WTC11 (cell line): ENCODE measurements around the gene OR13C2. TPM values are rescaled to one million over a fixed set of nuclear protein-coding genes. Genes with fewer than 3 reads are reported as not detected.
"Not testable (repeated sequence)": the region's sequence is repeated elsewhere in the genome, so short reads cannot be mapped to it uniquely, and the experiment has no call there.

Experiments used
- ATAC-seq: fragments of 200-7000 bp; cut with Tn5 transposase; 2 replicates; pipeline ENCODE4 v1.10.0; 2021; ENCODE audit warnings: mild to moderate bottlenecking, moderate library complexity
- CTCF ChIA-PET: fragments of 300-600 bp; sonication (Branson Sonifier 250); formaldehyde crosslinking; loops from one replicate; lab custom pipeline; 2021; ENCODE audit warnings: antibody characterized with exemption; lab: Charles Lee
- POLR2A ChIA-PET: fragments of 350-600 bp; sonication (Branson Sonifier 250); formaldehyde crosslinking; loops from one replicate; lab custom pipeline; 2021; ENCODE audit warnings: antibody characterized with exemption; lab: Charles Lee
- DNase-seq: peaks from one replicate; pipeline ENCODE4 v3.0.0; 2021; ENCODE audit warnings: low spot score
- H3K27ac Mint-ChIP-seq: 2 replicates; pipeline ENCODE4 v1.8.0; 2021; ENCODE audit warnings: mixed read lengths
- H3K27me3 Mint-ChIP-seq: 2 replicates; pipeline ENCODE4 v1.8.0; 2021; ENCODE audit warnings: low read depth, mild to moderate bottlenecking, moderate library complexity, mixed read lengths
- H3K36me3 Mint-ChIP-seq: 2 replicates; pipeline ENCODE4 v1.8.0; 2021; ENCODE audit warnings: mixed read lengths
- H3K4me1 Mint-ChIP-seq: 2 replicates; pipeline ENCODE4 v1.8.0; 2022; ENCODE audit warnings: mixed read lengths
- H3K4me3 Mint-ChIP-seq: 2 replicates; pipeline ENCODE4 v1.8.0; 2021; ENCODE audit warnings: mild to moderate bottlenecking, moderate library complexity, mixed read lengths
- H3K9me3 Mint-ChIP-seq: 2 replicates; pipeline ENCODE4 v1.8.0; 2021; ENCODE audit warnings: mixed read lengths
- CREB1 ChIP-seq: sonication (generic); formaldehyde crosslinking; IDR thresholded peaks from 2 replicates; pipeline ENCODE4 v1.8.0; 2023; ENCODE audit warnings: mild to moderate bottlenecking, missing genetic modification reagents
- KAT7 ChIP-seq: sonication (generic); formaldehyde crosslinking; IDR thresholded peaks from 2 replicates; pipeline ENCODE4 v1.8.1; 2023; ENCODE audit warnings: missing genetic modification reagents, mild to moderate bottlenecking, borderline replicate concordance
- SOX15 ChIP-seq: fragments of 250-450 bp; sonication (Bioruptor Pico); IDR thresholded peaks from 2 replicates; pipeline ENCODE4 v1.9.0; 2021; ENCODE audit warnings: mild to moderate bottlenecking
- ZNF317 ChIP-seq: sonication (generic); formaldehyde crosslinking; IDR thresholded peaks from 2 replicates; pipeline ENCODE4 v1.8.1; 2023; ENCODE audit warnings: low read depth, mild to moderate bottlenecking, moderate library complexity, missing genetic modification reagents, borderline replicate concordance
- ZNF396 ChIP-seq: fragments of 250-450 bp; sonication (Bioruptor Pico); IDR thresholded peaks from 2 replicates; pipeline ENCODE4 v1.8.0; 2021; ENCODE audit warnings: mild to moderate bottlenecking, moderate library complexity, borderline replicate concordance
- total RNA-seq: library from RNA; stranded (reverse); gene quantifications from 3 replicates; pipeline ENCODE4 v1.2.3, GENCODE V29; 2021
- TF ChIP-seq, protein P1 (sequence below): sonication (generic); formaldehyde crosslinking; IDR thresholded peaks from 2 replicates; pipeline ENCODE4 v1.8.0; 2023; ENCODE audit warnings: mild to moderate bottlenecking, missing genetic modification reagents
- TF ChIP-seq, protein P2 (sequence below): sonication (generic); formaldehyde crosslinking; IDR thresholded peaks from 2 replicates; pipeline ENCODE4 v1.8.1; 2022; ENCODE audit warnings: mild to moderate bottlenecking, missing genetic modification reagents, moderate library complexity, borderline replicate concordance
- TF ChIP-seq, protein P3 (sequence below): fragments of 250-450 bp; sonication (Bioruptor Pico); IDR thresholded peaks from 2 replicates; pipeline ENCODE4 v1.8.0; 2021; ENCODE audit warnings: mild to moderate bottlenecking
- TF ChIP-seq, protein P4 (sequence below): sonication (generic); formaldehyde crosslinking; IDR thresholded peaks from 2 replicates; pipeline ENCODE4 v1.8.0; 2022; ENCODE audit warnings: mild to moderate bottlenecking, missing genetic modification reagents
- TF ChIP-seq, protein P5 (sequence below): fragments of 250-450 bp; sonication (Bioruptor Pico); IDR thresholded peaks from 2 replicates; pipeline ENCODE4 v1.9.0; 2021; ENCODE audit warnings: mild to moderate bottlenecking
- TF ChIP-seq, protein P6 (sequence below): fragments of 250-450 bp; sonication (Bioruptor Pico); IDR thresholded peaks from 2 replicates; pipeline ENCODE4 v2.1.2; 2022; ENCODE audit warnings: mild to moderate bottlenecking, moderate library complexity

OR13C2 gene
- total RNA-seq, 1 experiment from 2014 or later: not detected

DNA sequence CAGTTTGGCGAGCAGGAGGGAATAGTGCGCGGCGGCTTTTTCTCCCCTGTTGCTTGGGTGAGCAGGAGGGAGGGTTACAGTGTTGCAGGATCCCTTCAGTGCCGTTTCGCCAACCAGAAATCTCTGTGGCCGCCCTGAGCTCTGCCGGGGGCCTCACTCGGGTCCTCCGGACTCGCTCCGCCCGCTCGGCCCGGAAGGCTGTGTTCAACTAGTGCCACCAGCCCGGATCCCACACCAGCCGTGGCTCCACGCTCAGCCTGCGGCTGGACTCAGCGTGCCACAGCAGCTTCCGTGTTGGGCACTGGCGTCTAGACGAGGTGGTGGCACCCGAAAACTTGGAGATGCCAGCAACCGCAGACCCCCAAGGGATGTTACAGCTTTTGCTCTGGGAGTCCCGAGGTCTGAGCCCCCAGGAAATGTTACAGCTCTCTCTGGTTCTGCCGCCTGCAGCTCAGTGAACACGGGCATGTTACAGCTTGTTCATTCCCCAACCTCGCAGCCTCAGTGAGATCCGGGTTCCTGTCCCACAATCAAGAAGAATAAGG, 28.6 kb upstream of the OR13C2 start (continued):
- TF ChIP-seq, protein P1, sequence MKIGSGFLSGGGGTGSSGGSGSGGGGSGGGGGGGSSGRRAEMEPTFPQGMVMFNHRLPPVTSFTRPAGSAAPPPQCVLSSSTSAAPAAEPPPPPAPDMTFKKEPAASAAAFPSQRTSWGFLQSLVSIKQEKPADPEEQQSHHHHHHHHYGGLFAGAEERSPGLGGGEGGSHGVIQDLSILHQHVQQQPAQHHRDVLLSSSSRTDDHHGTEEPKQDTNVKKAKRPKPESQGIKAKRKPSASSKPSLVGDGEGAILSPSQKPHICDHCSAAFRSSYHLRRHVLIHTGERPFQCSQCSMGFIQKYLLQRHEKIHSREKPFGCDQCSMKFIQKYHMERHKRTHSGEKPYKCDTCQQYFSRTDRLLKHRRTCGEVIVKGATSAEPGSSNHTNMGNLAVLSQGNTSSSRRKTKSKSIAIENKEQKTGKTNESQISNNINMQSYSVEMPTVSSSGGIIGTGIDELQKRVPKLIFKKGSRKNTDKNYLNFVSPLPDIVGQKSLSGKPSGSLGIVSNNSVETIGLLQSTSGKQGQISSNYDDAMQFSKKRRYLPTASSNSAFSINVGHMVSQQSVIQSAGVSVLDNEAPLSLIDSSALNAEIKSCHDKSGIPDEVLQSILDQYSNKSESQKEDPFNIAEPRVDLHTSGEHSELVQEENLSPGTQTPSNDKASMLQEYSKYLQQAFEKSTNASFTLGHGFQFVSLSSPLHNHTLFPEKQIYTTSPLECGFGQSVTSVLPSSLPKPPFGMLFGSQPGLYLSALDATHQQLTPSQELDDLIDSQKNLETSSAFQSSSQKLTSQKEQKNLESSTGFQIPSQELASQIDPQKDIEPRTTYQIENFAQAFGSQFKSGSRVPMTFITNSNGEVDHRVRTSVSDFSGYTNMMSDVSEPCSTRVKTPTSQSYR (CRISPR knock-in tag): no peak
- TF ChIP-seq, protein P2, sequence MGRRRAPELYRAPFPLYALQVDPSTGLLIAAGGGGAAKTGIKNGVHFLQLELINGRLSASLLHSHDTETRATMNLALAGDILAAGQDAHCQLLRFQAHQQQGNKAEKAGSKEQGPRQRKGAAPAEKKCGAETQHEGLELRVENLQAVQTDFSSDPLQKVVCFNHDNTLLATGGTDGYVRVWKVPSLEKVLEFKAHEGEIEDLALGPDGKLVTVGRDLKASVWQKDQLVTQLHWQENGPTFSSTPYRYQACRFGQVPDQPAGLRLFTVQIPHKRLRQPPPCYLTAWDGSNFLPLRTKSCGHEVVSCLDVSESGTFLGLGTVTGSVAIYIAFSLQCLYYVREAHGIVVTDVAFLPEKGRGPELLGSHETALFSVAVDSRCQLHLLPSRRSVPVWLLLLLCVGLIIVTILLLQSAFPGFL (CRISPR knock-in tag): no peak
- TF ChIP-seq KAT7: no peak

DNA sequence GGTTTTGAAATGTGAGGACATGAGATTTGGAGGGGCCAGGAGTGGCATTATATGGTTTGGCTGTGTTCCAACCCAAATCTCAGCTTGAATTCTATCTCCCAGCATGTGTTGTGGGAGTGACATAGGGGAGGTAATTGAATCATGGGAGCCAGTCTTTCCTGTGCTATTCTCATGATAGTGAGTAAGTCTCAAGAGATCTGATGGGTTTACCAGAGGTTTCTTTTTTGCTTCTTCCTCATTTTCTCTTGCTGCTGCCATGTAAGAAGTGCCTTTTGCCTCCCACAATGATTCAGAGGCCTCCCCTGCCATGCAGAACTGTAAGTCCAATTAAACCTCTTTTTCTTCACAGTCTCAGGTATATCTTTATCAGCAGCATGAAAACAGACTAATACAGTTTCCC, 20.5 kb upstream of the OR13C2 start:
- ATAC-seq, H3K27ac Mint-ChIP-seq, CTCF ChIA-PET, H3K4me1 Mint-ChIP-seq, DNase-seq, POLR2A ChIA-PET, H3K27me3 Mint-ChIP-seq, H3K36me3 Mint-ChIP-seq, H3K4me3 Mint-ChIP-seq: not testable (repeated sequence)
- H3K9me3 Mint-ChIP-seq: peaks cover 26% of the 10 kb centered on the region

DNA sequence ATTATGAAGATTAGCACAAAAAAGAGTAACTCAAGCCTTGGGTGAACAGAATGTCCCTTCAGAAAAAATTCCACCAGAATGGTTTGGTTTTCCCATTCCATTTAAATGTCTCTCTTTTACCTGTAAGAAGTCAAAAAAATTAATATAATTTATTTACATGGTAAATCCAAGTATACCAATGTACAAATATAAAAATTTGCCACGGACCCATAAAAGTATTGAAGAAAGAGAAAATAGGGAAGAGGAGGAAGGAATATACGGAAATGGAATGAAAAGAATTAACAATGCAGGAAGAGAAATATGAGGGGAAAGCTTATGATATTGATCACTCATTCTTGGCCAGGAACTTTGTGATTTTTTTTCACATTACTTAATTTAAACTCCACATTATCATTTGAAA, 12.7 kb upstream of the OR13C2 start, which contains the start of gene OR13C9:
TSS of gene OR13C9 (minus strand) at position 101 of the 400 bp plus-strand sequence. CDS start at position 101, 0 bp downstream.
- H3K4me3 Mint-ChIP-seq: no peak within 1 kb of the TSS
- H3K9me3 Mint-ChIP-seq: no peaks in the 10 kb centered on the region; the same call in 1 of the 2 replicates
- DNase-seq (no peak), ATAC-seq (no peak)
- H3K27ac Mint-ChIP-seq: no peak within 1 kb of the TSS
- CTCF ChIA-PET: no interaction called here
- POLR2A ChIA-PET: no interaction called here
- H3K36me3 Mint-ChIP-seq: no peaks in the 10 kb centered on the region
- TF ChIP-seq CREB1 (CRISPR knock-in tag): no peak
- TF ChIP-seq, protein P3, sequence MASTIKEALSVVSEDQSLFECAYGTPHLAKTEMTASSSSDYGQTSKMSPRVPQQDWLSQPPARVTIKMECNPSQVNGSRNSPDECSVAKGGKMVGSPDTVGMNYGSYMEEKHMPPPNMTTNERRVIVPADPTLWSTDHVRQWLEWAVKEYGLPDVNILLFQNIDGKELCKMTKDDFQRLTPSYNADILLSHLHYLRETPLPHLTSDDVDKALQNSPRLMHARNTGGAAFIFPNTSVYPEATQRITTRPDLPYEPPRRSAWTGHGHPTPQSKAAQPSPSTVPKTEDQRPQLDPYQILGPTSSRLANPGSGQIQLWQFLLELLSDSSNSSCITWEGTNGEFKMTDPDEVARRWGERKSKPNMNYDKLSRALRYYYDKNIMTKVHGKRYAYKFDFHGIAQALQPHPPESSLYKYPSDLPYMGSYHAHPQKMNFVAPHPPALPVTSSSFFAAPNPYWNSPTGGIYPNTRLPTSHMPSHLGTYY (CRISPR knock-in tag): no peak
- TF ChIP-seq, protein P4, sequence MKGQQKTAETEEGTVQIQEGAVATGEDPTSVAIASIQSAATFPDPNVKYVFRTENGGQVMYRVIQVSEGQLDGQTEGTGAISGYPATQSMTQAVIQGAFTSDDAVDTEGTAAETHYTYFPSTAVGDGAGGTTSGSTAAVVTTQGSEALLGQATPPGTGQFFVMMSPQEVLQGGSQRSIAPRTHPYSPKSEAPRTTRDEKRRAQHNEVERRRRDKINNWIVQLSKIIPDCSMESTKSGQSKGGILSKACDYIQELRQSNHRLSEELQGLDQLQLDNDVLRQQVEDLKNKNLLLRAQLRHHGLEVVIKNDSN (CRISPR knock-in tag): no peak
- TF ChIP-seq, protein P2 (CRISPR knock-in tag): no peak
- no peak for TF ChIP-seq SOX15 (CRISPR knock-in tag)
- TF ChIP-seq, protein P5, sequence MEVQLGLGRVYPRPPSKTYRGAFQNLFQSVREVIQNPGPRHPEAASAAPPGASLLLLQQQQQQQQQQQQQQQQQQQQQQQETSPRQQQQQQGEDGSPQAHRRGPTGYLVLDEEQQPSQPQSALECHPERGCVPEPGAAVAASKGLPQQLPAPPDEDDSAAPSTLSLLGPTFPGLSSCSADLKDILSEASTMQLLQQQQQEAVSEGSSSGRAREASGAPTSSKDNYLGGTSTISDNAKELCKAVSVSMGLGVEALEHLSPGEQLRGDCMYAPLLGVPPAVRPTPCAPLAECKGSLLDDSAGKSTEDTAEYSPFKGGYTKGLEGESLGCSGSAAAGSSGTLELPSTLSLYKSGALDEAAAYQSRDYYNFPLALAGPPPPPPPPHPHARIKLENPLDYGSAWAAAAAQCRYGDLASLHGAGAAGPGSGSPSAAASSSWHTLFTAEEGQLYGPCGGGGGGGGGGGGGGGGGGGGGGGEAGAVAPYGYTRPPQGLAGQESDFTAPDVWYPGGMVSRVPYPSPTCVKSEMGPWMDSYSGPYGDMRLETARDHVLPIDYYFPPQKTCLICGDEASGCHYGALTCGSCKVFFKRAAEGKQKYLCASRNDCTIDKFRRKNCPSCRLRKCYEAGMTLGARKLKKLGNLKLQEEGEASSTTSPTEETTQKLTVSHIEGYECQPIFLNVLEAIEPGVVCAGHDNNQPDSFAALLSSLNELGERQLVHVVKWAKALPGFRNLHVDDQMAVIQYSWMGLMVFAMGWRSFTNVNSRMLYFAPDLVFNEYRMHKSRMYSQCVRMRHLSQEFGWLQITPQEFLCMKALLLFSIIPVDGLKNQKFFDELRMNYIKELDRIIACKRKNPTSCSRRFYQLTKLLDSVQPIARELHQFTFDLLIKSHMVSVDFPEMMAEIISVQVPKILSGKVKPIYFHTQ: no peak
- TF ChIP-seq, protein P6, sequence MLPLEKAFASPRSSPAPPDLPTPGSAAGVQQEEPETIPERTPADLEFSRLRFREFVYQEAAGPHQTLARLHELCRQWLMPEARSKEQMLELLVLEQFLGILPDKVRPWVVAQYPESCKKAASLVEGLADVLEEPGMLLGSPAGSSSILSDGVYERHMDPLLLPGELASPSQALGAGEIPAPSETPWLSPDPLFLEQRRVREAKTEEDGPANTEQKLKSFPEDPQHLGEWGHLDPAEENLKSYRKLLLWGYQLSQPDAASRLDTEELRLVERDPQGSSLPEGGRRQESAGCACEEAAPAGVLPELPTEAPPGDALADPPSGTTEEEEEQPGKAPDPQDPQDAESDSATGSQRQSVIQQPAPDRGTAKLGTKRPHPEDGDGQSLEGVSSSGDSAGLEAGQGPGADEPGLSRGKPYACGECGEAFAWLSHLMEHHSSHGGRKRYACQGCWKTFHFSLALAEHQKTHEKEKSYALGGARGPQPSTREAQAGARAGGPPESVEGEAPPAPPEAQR: no peak
- no peak for TF ChIP-seq ZNF317 (CRISPR knock-in tag)
- TF ChIP-seq ZNF396 (CRISPR knock-in tag): no peak
- TF ChIP-seq, all 79 proteins: peak for 0
- Mint-ChIP-seq H3K4me1 (no peaks in the 10 kb centered on the region), H3K27me3 (no peaks in the 10 kb centered on the region)
